ENCODE data around the gene AGO3.

- TF ChIP-seq CTCF (conservative IDR thresholded peaks at IDR 0.05; ENCODE audit: low read length) (no peak), EZH2phosphoT487 (IDR thresholded peaks at IDR 0.05; ENCODE audit: borderline replicate concordance, low read depth, low read length) (no peak)
These were observed 109.3 kb downstream of the AGO3 start for GRCh38 chr1:36040238-36040637.
